Measurements from ENCODE around the gene RBCK1.

RBCK1 gene

DNA sequence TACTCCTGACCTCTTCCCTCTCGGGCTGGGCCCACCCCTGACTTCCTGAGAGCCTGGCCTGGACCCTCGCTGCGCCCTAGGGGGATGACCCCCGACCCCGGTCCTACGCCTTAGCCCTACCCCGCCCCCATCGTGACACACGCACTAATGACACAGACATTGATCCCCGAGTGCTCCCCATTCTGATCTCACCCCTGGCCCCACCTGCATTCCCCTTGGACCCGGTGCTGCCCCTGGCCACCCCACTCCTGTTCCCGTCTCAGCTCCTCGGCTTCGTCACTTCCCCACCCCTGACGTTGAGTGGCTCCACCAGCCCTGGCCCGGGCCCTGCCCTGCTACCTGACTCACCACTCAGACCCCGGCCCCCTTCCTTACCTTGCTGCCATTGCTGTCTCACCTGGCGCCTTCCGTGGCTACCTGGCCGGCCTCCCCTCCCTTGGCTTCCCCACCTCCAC is 12.1 kb downstream of the RBCK1 start:
- DNase-seq: no peak

DNA sequence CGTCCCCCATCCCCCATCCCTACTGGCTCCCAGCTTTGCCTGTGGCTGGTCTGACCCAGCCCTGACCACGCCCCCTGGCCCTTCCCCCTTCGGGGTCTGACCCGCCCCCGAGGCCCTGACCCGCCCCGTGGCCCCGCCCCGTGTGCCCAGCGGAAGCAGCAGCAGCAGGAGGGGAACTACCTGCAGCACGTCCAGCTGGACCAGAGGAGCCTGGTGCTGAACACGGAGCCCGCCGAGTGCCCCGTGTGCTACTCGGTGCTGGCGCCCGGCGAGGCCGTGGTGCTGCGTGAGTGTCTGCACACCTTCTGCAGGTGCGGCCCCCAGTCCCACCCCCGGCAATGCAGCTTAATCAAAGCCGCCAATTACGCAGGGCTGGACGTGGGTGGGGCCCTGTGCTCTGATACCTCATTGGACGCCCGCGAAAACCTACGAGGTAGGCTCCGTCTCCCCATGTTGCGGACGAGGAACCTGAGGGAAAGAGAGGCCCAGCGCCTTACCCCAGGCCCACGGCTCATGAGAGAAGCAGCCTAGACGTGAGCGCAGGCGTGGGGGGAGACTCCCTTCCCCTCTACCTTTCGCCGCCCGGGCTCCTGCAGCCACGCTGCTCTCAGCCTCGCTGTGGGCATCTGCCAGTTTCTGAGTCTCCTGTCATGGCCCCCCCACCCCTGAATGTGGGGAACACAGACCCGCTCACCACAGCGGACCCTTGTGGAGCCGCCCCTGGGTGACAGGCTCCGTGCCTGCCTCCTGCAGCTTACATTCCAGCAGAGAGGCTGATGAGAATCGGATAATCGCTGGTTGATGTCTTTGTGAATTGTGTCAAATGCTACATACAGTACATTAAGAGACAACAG is 12.8 kb downstream of the RBCK1 start:
- no peak for DNase-seq

DNA sequence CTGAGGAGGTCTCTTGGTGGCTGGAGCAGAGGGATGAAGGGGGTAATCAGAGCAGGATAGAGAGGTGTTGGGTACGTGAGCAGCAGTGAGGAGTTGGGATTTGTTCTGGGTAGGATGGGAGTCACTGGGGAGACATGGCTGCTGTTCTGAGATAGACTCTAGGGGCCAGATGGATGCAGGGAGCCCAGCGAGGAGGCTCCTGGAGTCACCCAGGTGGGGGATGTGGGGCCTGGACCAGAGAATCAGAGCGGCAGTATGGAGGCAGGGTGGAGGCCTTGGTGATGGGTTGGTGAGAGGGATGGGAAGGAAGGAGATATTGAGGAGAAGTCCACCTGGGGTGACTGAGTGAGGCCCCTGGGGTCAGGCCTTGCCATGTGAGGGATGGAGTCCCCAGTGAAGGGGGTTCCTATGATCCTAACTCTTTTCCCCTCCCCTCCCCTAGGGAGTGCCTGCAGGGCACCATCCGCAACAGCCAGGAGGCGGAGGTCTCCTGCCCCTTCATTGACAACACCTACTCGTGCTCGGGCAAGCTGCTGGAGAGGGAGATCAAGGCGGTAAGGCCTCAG is 13.7 kb downstream of the RBCK1 start:
- DNase-seq: no peak

DNA sequence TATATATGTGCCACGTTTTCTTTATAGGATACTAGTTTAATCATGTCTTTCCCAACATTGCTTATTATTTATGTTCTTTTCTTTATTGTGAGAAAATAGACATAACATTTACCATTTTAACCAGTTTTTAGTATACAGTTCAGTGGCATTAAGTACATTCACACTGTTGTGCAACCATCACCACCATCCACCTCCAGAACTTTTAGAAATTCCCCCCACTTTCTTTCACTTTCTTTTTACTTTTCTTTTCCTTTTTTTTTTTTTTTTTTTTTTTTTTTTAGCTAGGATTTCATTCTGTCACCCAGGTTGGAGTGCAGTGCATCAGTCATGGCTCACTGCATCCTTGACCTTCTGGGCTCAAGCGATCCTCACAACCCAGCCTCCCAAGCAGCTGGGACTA is 18.5 kb downstream of the RBCK1 start:
- no peak for DNase-seq

DNA sequence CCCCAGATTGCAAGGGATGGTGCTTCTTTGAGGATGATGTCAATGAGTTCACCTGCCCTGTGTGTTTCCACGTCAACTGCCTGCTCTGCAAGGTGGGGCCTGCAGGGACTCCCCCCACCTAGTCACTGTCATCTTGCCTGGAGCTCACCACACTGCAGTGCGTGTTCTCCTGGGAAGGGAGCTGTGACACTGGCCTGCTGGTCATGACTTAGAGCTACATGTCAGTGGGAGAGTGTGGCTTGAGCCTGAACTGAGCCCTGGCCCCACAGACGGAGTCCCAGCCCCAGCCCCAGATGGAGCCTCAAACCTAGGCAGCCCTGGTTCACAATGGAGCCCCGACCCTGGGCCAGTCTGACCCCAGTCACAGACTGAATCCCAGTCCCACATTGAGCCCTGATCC is 19.3 kb downstream of the RBCK1 start:
- no peak for DNase-seq

DNA sequence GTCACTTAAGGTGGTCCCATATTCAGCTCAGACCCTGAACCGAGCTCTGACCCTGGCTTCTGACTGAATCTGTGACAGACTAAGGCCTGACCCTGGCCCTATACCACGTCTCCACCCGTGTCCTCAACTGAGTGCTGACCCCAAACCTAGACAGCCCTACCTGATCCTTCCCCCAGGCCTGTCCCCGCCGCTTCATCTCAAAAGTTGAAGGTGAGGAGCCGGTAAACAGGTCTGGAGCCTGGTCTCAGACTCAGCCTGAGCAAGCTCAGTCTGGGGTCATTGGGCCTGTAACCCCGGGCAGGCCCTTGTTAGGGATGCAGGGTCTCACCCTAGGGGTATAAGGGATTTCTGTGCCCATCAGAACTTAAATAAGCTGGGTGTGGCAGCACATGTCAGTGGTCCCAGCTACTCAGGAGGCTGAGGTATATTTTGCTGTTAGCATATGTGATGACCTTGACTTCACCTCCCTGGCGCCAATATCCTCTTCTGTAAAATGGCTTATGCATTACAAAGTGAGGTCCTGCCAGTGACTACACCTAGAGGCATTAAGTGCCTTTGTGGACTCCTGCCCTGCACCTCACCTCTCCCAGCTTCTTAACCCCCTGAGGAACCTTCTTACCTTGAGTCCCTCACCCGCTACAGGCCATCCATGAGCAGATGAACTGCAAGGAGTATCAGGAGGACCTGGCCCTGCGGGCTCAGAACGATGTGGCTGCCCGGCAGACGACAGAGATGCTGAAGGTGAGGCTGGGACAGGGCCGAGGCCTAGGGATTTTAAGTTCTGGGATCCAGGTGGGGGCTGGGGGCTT is 20.0 kb downstream of the RBCK1 start:
- no peak for DNase-seq

DNA sequence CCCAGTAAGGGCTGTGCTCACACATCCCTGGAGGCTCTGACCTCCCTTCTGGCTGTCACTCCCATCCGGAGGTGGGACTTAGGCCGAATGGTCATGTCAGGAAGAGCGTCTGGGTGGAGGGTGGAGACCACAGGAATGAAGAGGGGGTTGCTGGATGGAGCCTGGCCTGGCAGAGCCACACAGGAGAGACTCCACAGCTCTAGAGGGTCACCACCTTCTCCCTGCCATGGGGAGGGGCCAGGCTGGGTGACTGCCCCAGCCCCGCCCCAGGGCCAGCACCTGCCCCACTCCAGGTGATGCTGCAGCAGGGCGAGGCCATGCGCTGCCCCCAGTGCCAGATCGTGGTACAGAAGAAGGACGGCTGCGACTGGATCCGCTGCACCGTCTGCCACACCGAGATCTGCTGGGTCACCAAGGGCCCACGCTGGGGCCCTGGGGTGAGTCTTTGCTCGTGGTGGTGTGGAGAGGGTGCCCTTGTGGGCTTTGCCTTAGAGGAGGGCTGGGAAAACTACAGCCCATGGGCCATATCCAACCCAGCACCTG is 20.6 kb downstream of the RBCK1 start:
- no peak for DNase-seq

DNA sequence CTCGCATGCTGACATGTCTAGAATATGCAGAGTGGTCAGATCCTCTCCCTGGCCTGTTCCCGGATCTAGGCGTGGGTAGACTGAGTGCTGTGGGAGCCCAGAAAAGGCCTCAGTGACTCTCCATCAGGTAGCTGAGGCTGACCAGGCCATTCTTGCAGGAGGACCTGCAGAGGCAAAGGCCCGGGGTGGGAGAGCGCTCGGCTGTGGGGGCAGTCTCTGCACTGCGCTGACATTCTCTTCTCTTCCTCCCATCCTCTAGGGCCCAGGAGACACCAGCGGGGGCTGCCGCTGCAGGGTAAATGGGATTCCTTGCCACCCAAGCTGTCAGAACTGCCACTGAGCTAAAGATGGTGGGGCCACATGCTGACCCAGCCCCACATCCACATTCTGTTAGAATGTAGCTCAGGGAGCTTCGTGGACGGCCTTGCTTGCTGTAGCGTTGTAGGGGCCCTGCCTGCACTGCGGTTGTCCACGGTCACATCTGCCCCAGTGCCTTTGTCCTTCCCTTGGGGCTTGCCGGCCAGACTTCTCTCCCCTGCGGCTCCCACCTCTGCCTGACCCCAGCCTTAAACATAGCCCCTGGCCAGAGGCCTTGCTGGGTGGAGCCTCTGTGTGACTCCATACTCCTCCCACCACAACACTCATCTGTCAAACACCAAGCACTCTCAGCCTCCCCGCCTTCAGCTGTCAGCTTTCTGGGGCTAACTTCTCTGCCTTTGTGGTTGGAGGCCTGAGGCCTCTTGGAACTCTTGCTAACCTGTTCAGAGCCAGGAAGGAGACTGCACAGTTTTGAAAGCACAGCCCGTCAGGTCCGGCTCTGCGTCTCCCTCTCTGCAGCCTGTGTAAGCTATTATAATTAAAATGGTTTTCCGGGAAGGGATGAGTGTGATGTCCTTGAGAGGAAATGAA is 22.2 kb downstream of the RBCK1 start:
- DNase-seq: no peak

DNA sequence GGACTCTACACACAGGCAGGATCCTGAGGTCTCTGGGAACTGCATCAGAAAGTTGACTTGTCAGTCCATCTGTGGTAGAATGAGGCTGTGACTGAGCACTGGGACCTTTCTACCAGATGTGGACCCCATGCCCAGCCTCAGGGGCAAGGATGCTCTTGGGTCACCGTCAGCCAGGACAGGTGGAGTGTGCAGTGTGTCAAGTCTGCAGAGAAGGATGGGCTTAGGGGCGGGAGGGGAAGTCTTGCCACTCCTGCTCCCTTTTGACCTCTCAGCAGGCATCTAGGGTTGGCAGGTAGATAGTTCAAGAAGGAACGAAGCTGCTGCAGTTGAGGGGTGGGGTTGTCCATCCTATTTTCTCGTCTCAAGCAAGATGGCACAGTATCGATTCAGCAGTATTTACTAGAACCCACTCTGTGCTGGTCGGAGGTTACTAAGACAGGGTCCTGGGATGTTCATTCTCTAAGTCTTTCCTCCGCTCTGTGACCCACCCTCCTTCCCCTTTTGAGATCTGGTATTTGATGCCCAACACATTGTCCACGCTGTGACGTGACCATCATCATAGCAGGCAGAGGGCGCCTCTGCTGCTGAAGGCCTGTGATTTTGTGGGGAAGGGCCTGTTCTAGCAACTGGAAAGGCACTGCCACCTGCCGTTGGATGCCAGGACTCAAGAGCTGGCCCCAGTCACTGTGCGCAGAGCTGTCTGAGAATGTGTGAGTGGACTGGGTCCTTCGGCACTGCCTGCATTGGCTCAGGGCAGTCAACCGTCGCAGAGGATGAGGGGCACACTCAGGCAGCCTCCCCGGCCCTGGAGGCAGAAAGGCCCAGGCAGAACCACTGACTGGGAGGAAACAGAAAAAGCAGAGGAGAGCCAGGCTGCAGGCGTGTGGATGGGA is 23.2 kb downstream of the RBCK1 start:
- peak; percentile 30 for DNase-seq

DNA sequence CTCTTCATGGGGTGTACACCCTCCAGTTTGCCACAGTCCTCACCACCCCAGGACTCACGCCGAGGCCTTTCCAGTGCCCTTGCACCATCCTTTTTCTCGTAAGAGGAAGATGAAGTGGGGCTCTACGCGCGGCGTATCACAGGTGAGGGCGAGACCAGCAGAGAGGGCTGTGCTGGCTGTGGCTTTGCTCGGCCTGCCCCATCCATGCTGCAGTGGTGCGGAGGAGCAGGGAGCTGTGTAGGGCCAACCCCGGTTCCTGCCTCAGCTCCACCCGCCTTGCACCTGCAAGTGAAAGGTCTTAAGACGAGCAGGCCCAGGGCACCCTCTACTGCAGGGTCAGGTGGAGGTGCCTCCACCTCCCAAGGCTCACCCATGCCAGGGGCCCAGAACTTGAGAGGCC is 24.1 kb downstream of the RBCK1 start:
- no peak for DNase-seq

DNA sequence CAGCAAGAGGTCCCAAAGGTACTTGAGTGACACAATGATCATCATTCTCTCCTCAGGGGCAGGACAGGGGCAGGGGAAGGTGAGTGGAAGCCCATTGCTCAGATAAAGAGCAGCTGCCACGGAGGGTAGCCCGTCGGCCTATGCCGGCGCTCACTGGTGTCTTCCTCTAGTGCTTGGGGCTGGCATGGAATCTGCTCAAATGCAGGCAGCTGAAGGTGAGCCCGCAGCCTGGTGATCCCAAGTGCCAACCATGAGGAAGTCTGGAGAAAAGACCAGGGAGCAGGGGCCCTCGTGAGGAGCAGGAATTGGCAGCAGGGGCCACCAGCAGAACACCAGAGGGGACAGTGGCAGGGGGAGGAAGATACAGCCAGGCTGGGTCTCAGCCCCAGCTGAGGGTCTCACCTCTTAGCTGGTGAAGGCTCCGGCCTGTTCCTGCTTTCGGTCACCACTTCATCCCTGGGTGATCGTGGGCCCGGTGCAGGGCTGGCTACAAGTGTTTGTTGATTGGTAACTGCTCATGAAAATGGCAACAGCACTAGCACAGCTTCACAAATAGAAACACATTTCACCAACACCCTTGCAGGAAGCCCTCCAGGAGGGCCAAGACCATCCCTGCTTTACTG is 24.7 kb downstream of the RBCK1 start:
- no peak for DNase-seq

DNA sequence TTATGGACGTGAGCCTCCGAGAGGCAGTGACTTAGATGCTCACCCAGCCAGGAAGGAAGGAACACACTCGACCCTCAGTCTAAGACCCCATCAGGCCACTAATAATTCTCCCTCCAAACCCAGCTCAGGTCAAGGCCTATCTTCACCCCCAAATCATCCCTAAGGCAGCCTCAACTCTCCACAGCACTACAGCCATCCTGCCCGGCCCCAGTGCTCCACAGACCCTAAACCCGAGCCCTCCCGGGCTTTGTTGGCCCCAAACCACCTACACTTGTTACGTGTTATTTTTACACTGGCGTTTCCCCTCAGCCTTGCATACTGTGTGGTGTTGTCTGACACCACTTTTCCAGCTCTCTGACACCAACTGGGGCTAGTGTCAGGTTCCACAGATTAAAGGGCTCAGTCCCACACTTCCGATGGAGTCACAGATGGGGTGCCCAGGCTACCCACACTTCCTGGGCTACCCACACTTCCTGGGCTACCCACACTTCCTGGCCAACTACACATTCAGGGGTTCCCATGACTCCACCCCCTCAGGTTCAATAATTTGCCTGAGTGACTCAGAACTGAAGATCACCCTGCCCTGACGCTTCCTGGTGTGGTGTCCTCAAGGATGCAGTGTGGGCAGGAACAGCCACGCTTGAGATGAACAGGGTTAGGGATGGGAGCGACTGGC is 25.3 kb downstream of the RBCK1 start:
- DNase-seq: peak; percentile 47

DNA sequence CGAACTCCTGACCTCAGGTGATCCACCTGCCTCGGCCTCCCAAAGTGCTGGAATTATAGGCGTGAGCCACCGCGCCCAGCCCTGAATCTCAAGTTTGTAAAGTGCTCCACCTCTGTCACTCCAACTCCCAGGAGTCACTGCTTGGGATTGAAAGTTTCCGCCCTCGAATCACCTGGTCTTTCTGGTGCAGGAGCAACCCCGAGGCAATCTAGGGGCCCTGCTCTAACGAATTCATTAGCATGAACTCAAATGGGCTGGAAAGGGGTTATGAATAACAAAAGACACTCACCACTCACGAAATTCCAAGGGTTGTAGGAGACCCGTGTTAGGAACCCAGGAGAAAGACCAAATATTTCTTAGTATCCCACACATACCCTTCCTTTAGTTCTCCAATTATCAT is 26.1 kb downstream of the RBCK1 start:
- no peak for DNase-seq

DNA sequence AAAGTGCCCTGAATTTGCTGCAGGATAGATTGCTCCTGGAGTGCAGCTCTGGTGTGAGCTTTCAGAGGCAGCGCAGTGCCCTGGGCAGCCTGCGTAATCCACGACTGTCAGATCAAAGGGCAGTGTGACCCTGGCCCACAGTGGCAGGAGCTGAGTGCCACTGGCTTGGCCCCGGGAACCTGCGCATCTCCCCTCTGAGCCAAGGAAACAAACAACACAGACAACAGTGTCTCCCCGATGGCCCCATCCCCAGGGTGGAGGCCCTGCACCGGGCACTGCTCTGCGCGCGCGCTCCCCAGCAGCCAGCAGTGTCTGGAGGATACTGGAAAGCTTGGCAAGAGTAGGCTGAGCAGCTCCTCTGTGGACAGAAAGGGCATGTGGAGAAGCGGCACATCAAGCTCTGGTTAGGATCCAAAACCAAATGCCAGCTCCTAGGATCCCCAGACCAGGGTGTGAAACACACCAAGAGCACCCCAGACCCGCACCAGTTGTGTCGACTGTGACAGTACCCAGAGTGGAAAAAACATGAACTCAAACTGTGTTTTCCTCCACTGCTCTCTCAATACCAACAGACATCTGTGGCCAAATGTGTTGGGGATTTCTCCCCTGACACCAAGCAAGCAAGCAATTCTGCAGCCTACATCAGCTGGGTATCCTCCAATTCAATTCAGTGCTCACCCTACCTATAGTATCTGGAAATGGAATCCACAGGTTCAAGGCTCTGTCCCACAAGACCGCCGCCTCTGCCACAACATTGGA is 26.7 kb downstream of the RBCK1 start:
- no peak for DNase-seq

DNA sequence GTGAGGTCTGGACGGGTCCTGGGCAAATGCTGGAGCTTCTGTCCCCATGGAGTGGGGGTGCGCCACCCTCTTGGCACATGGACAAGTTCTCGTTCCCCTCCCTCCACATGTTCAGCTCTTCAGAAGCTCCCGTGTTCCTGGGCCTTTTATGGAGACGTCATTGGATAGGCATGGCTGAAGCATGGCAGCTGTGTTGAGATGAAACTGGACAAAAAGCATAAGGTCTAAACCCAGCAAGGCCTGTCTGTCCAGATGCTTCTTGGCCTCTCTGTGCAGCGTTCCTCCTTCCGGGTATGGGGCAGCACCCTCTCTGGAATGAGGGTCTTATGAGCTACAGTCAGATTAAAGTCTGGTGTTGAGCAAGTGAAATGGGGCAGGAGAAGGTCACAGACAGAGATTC is 27.5 kb downstream of the RBCK1 start:
- no peak for DNase-seq

DNA sequence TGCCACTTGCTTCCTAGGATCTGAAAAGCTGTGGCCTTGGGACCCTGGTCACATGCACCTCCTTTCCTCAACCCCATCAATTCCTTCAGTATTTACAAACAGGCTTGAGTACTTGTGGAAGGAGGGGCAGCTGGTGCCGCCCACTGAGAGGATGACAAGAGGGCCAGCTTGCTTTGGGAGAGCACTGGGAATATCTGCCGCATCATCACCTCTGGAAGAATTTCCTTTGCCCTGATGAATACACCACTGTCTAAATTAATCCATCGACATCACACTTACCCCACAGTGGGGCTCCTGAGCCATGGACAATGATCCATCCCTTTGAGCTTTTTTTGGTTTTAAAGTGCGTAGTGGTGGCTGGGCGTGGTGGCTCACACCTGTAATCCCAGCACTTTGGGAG is 28.4 kb downstream of the RBCK1 start:
- DNase-seq: no peak

DNA sequence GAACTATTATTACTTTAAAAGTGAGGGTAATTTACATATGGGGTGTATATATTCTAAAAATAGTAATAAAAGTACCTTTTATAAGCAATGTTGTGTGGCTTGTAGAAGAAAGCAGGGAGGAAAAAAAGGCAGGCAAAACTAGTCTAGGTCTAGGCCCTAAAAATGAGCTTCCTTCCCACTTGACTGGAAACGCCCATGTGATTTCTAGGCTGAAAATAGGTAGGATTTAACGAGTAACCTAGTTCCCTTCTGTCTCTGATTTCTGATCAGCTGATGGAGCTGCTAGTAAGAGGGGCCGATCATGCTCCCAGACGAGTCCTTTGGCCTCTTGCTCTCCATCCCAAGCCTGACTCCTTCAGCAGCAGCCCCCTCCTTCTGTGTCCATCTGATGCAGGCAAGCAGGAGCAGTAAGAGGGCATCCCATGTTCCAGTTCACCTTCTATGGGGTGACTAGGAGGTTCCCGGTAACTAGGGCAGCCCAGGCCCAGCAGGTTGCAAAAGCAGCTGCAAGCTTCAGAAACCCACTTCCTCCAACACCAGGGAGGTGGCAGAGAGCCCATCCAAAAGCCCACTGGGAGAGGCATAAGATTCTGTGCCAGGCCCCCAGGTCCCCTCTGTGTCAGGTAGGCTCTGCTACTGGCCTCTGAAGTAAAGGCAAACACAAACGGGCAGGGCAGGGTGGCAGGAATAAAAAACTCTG is 29.8 kb downstream of the RBCK1 start:
- no peak for DNase-seq

DNA sequence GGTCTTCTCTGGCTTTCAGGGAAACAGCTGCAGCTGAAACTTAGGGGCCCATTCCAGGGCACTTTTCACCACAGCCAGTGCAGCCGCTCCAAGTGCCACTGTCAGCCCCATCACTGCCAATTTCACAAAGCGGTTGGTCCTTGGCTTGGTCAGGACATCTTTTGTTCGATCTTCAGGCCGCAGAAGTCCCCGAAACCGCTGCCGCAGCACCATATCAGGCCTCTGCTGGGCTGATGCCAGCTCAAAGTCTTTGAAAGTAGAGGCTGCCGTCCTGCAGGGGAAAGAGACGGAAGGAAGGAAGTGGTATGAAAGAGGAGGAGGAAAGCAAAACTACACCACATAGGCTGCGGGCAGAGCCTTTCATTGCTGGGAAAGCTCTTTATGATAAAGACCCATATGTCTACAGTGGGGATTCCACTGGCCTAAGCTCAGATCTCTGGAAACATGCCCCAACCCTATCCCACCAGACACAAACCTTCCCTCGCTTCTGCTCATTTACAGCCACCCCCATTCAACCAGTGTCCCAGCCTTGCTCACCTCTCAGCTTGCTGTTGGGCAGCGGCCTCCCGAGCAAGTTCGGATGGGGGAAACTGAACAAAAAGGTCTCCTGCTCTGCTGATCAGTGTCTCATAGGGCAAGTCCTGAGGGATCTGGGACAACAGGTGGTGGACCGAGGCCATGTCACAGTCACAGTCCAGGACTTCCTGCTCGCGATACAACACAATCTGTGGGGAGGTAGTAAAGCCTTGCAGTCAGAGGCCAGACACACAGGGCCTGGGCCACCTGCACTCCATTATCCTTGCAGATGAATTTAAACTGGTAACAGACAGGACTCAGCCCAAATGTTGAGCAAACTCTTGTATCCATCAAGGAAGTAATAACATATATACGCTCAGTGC is 30.7 kb downstream of the RBCK1 start:
- DNase-seq: peak; percentile 37
